Measurements from ENCODE around the gene PSMC2. TPM values are rescaled to one million over a fixed set of nuclear protein-coding genes. Genes with fewer than 3 reads are reported as not detected.

The PSMC2 gene
- polyA plus RNA-seq, 2 of the 4 experiments (the other 2 are of a cell fraction): 252 to 287 TPM

- no peak for DNase-seq (ENCODE audit: low read depth in 1 of 2, low spot score in 1 of 2)
- WGBS (ENCODE audit: missing lambda C conversion rate): 30% methylated on average over 13 of the region's 13 CpGs
- no peak for ATAC-seq
- H3K9me3 ChIP-seq: no peaks in the 10 kb centered on the region
- H3K4me1 ChIP-seq: peaks cover 17% of the 10 kb centered on the region; the same call in 2 of the 3 replicates
- CTCF ChIA-PET: no interaction called here
- peak overlapping the region; percentile 58 for H3K4me3 ChIP-seq
- peak overlapping the region in 1 of 2 experiments; percentile 75; a peak in 1 of 6 replicates for H3K27ac ChIP-seq
- POLR2A ChIA-PET: interaction anchor here (1.1 to 1.5 kb wide), 4 partner anchors 10 to 273 kb away, joined by 3 to 6 read pairs (median 4); partner anchors contain the start of genes ARMC10 and FBXL13
- peak overlapping the region; percentile 82 for H3K4me2 ChIP-seq
- no peak for FAIRE-seq
- no peak for TF ChIP-seq HOXA7 (CRISPR knock-in tag; IDR thresholded peaks at IDR 0.05)
- TF ChIP-seq, protein P1, sequence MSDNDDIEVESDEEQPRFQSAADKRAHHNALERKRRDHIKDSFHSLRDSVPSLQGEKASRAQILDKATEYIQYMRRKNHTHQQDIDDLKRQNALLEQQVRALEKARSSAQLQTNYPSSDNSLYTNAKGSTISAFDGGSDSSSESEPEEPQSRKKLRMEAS (IDR thresholded peaks at IDR 0.05): no peak
- no peak for TF ChIP-seq SMC3 (IDR thresholded peaks at IDR 0.05)
Observed at GRCh38 chr7:103348452-103348851, 1.0 kb downstream of the PSMC2 start.

- ChIA-PET CTCF (no interaction called here), POLR2A (interaction anchor here (1.5 kb wide), 1 partner anchor 11 kb away, joined by 5 read pairs; no protein-coding TSS in a partner anchor)
- Histone ChIP-seq H3K27ac (no peak overlapping the region), H3K4me2 (peak overlapping the region; percentile 82), H3K9me3 (no peaks in the 10 kb centered on the region), H3K4me1 (peaks cover 17% of the 10 kb centered on the region; the same call in 2 of the 3 replicates), H3K4me3 (peak overlapping the region; percentile 58; the same call in 2 of the 3 replicates)
- no peak for ATAC-seq
- no peak for DNase-seq (ENCODE audit: low read depth in 1 of 2, low spot score in 1 of 2)
- FAIRE-seq: no peak
- no peak for TF ChIP-seq BHLHE40 (IDR thresholded peaks at IDR 0.05; ENCODE audit: low read depth, low read length)
- no peak for TF ChIP-seq ZC3H11A (IDR thresholded peaks at IDR 0.05)
- TF ChIP-seq SREBF2 (IDR thresholded peaks at IDR 0.05): no peak
- TF ChIP-seq RAD21 (conservative IDR thresholded peaks at IDR 0.05 in 1 of 2, IDR thresholded peaks at IDR 0.05 in 1 of 2): no peak
- TF ChIP-seq MAFK (IDR thresholded peaks at IDR 0.05; ENCODE audit: partially characterized antibody): no peak
- no peak for TF ChIP-seq NR3C1 (IDR thresholded peaks at IDR 0.05)
- TF ChIP-seq, protein P2, sequence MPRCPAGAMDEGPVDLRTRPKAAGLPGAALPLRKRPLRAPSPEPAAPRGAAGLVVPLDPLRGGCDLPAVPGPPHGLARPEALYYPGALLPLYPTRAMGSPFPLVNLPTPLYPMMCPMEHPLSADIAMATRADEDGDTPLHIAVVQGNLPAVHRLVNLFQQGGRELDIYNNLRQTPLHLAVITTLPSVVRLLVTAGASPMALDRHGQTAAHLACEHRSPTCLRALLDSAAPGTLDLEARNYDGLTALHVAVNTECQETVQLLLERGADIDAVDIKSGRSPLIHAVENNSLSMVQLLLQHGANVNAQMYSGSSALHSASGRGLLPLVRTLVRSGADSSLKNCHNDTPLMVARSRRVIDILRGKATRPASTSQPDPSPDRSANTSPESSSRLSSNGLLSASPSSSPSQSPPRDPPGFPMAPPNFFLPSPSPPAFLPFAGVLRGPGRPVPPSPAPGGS (IDR thresholded peaks at IDR 0.05): no peak
- TF ChIP-seq PBX3 (IDR thresholded peaks at IDR 0.05): no peak
- TF ChIP-seq REST (IDR thresholded peaks at IDR 0.05): no peak
- 44% methylated on average over 2 of the region's 2 CpGs for WGBS (ENCODE audit: missing lambda C conversion rate)
Observed at GRCh38 chr7:103348959-103349358, 1.5 kb downstream of the PSMC2 start.

- Histone ChIP-seq H3K4me2 (peak overlapping the region; percentile 82; the same call in 2 of the 3 replicates), H3K4me3 (no peak overlapping the region), H3K27ac (no peak overlapping the region), H3K4me1 (peaks cover 17% of the 10 kb centered on the region; the same call in 2 of the 3 replicates), H3K9me3 (no peaks in the 10 kb centered on the region)
- DNase-seq (ENCODE audit: low read depth in 1 of 2, low spot score in 1 of 2): no peak
- 48% methylated on average over 1 of the region's 1 CpG for WGBS (ENCODE audit: missing lambda C conversion rate)
- no peak for FAIRE-seq
- CTCF ChIA-PET: no interaction called here
- no peak for ATAC-seq
- POLR2A ChIA-PET: no interaction called here
- TF ChIP-seq ZSCAN20 (CRISPR knock-in tag; IDR thresholded peaks at IDR 0.05): no peak
- TF ChIP-seq NPAS2 (CRISPR knock-in tag; IDR thresholded peaks at IDR 0.05; ENCODE audit: borderline replicate concordance): no peak
- TF ChIP-seq TP53 (CRISPR knock-in tag; IDR thresholded peaks at IDR 0.05): no peak
- TF ChIP-seq NR3C1 (IDR thresholded peaks at IDR 0.05): no peak
- TF ChIP-seq, protein P3, sequence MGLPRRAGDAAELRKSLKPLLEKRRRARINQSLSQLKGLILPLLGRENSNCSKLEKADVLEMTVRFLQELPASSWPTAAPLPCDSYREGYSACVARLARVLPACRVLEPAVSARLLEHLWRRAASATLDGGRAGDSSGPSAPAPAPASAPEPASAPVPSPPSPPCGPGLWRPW (IDR thresholded peaks at IDR 0.05): no peak
- no peak for TF ChIP-seq MAZ (IDR thresholded peaks at IDR 0.05; ENCODE audit: borderline replicate concordance, low read depth, low read length)
- TF ChIP-seq, protein P1 (IDR thresholded peaks at IDR 0.05): no peak
- no peak for TF ChIP-seq CBX8 (IDR thresholded peaks at IDR 0.05)
- no peak for TF ChIP-seq REST (IDR thresholded peaks at IDR 0.05)
- TF ChIP-seq SMC3 (IDR thresholded peaks at IDR 0.05): no peak
- no peak for TF ChIP-seq JUN (IDR thresholded peaks at IDR 0.05)
- TF ChIP-seq RNF2 (IDR thresholded peaks at IDR 0.05; ENCODE audit: borderline replicate concordance, low read depth): no peak
- no peak for TF ChIP-seq RFX5 (IDR thresholded peaks at IDR 0.05)
- TF ChIP-seq ZNF302 (CRISPR knock-in tag; IDR thresholded peaks at IDR 0.05): no peak
- TF ChIP-seq POLR2A (IDR thresholded peaks at IDR 0.05; ENCODE audit: low read length): no peak
- TF ChIP-seq HOXB5 (CRISPR knock-in tag; IDR thresholded peaks at IDR 0.05): no peak
- no peak for TF ChIP-seq HOXA7 (CRISPR knock-in tag; IDR thresholded peaks at IDR 0.05)
Observed at GRCh38 chr7:103349805-103350204, 2.4 kb downstream of the PSMC2 start.

All from A549 (cell line).